ENCODE results near the gene CLPX.
"Not testable (repeated sequence)": the region's sequence is repeated elsewhere in the genome, so short reads cannot be mapped to it uniquely, and the experiment has no call there.

Gene CLPX

GRCh38 chr15:65172531-65172930 is 12.6 kb downstream of the CLPX start:
- no peak for DNase-seq (ENCODE audit: low read depth in 2 of 2)

DNA sequence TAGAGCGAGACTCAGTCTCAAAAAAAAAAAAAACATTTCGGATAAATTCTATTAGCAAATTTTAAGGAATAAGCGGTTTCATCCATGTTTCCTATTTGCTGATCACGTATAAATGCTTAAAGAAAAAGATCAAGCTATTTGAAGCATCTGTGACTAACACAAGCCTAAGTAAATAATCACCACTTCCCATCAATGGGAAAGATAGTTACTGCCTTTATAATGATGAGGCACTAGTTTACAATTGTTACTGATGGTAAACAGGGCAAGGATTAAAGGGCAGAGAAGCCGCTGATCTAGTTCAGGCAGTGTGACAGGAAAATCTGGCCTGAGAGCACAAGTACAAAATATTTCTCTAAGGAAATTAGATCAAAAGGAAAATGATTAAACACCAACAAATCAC is 13.7 kb downstream of the CLPX start:
- DNase-seq (ENCODE audit: low read depth in 2 of 2) = no peak

GRCh38 chr15:65165875-65166274 is 19.3 kb downstream of the CLPX start:
- DNase-seq (ENCODE audit: low read depth in 2 of 2) = no peak

DNA sequence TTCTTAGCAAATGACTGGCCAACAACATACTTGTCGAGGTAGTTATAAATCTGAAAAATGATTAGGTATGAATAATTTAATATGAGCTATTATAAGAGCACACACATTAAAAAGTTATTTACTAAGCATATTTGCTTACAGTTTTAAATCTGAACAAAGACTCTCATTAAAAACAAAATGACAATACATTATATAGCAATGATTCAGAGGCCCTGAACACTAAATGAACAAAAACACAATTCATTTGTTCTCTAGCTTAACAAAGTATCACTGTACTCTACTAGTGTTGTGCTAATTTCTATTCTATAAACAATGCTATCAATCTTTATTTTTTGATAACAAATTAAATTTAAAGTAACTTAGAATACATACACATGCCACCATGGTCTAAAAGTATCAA is 21.0 kb downstream of the CLPX start:
- DNase-seq (ENCODE audit: low read depth in 2 of 2) = no peak

DNA sequence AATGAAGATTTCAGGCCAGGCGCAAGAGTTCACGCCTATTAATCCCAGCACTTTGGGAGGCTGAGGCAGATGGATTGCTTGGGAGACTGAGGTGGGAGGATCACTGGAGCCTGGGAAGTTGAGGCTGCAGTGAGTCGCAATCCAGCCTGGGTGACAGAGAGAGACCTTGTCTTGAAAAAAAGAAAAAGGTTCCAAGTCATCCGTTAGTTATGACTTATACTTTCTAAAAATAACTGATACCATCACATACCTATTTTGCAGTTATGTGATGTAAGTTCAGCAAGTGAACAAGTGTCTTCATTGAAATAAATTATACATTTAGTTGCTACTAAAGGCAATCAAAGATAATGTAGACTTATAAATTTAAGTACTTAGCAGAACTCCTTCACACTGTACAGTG is 22.1 kb downstream of the CLPX start:
- no peak for DNase-seq (ENCODE audit: low read depth in 2 of 2)

DNA sequence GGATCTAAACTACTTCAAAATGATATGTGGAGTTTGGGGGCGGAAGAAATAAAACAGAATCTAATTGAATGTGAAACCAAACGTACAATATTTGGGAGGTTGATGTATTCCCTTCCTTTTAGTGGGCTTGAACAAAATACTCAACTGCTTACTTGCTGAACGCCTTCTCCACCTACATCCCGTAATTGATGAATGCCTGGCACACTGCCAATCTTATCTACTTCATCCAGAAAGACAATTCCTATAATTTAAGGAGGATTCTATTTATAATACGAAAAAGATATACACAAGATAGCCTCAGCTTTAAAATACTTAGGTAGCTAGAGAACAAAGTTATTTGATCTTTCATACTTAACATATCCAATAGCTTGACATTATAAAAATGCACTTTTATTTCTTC is 28.4 kb downstream of the CLPX start:
- DNase-seq (ENCODE audit: low read depth in 2 of 2) = no peak

DNA sequence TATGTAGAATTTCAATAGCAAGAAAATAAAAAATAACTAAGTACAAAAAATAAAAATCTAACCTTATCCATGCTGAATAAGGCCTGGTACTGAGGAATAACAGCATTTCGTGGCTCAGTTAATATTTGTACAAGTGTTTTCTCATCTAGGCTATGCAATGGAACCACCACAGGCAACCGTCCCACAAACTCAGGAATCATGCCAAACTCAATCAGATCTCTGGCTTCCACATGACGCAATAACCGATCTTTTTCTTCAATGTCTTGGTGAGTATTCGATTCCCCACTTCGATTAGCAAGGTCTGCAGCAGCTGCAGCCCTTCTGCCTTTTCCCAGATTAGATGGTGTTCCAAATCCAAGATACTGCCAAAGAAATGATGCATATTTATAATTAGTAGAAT is 30.4 kb downstream of the CLPX start:
- DNase-seq (ENCODE audit: low read depth in 2 of 2) = no peak

GRCh38 chr15:65147902-65148301 is 37.2 kb downstream of the CLPX start:
- no peak for DNase-seq (ENCODE audit: low read depth in 2 of 2)

DNA sequence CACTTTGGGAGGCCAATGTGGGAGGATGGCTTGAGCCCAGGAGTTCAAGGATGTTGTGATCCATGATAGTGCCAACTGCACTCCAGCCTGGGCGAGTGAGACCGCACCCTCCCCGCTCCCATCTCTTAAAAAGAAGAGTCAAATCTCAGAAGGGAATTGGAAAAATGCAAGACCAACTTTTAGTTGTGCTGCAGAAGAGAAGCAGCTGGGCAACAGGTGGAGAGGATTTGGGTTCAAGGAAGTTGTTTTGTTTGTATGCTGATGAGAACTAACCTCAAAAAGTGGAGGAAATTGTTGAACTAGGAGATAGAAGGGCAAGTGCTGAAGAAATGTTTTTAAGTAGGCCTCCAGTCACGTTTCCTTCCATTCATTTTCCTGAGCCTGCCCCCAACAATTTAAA is 38.7 kb downstream of the CLPX start:
- DNase-seq (ENCODE audit: low read depth in 2 of 2) = no peak

GRCh38 chr15:65138631-65139030 is 46.5 kb downstream of the CLPX start:
- not testable (repeated sequence) for DNase-seq (ENCODE audit: low read depth in 2 of 2)

GRCh38 chr15:65137893-65138292 is 47.2 kb downstream of the CLPX start:
- not testable (repeated sequence) for DNase-seq (ENCODE audit: low read depth in 2 of 2)

GRCh38 chr15:65137089-65137488 is 48.1 kb downstream of the CLPX start:
- DNase-seq (ENCODE audit: low read depth in 2 of 2) = not testable (repeated sequence)

DNA sequence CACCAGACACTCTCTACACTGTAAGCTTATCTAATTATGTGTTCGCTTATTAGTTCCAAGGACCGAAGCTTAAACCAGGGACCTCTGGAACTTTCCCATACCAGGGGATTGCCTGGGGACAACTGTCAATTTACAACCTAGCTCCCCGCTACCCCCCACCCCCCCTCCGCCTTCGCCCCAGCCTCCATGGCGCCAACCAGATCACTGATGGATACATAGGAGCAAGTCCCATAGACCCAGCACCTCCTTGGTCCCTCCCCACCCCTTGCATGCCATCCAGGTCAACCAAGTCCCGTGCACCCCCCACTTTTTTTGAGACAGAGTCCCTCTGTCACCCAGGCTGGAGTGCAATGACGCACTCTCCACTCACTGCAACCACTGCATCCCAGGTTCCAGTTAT is 50.6 kb downstream of the CLPX start:
- DNase-seq (ENCODE audit: low read depth in 2 of 2) = no peak

GRCh38 chr15:65133548-65134200 is 51.5 kb downstream of the CLPX start, which contains the start of gene PDCD7:
Gene PDCD7 (minus strand): TSS chr15:65133808. CDS start chr15:65133781, 27 bp downstream.
- peak; percentile 74 to 75 for DNase-seq (ENCODE audit: low read depth in 2 of 2)

DNA sequence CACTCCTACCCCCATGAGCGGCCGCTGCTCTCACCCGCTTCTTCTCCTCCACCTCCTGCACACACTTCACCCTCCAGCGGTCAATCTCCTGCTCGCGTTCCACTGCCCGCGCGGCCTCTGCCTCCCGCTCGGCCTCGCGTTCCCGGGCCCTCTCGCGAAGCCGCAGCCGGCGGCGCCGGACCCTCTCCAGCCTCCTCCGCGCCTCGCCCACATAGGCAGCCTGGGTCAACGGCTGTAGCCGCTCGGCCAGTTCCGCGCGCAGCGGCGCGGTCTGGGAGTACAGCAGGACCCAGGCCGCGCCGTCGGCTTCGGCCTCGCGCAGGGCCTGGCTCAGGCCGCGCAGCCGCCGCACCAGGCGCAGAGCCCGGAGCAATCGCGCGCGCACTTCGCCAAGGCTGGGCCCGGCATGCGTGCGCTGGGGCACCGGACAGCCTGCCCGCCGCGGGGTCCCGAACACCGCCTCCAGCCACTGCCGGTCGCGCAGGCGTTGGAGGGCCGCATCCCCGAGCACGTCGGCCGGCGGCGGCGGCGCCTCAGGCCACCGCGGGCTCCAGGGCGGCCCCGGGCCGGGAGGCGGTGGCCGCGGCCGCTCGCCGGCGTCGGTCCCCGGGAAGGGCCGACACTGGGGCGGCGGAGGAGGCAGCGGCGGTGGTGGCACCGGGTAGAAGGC is 52.1 kb downstream of the CLPX start:
- DNase-seq (ENCODE audit: low read depth in 2 of 2) = no peak

DNA sequence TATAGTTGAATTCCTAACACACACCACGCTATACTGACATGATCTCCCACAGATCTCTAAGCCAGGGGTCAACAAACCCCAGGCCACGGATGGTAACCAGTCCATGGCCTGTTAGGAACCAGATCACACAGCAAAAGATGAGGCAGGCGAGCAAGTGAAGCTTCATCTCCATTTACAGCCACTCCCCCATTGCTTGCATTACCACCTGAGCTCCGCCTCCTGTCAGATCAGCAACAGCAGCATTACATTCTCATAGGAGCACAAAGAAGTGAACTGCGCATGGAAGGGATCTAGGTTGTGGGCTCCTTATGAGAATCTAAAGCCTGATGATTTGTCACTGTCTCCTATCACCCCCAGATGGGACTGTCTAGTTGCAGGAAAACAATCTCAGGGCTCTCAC is 54.2 kb downstream of the CLPX start:
- DNase-seq (ENCODE audit: low read depth in 2 of 2) = no peak

DNA sequence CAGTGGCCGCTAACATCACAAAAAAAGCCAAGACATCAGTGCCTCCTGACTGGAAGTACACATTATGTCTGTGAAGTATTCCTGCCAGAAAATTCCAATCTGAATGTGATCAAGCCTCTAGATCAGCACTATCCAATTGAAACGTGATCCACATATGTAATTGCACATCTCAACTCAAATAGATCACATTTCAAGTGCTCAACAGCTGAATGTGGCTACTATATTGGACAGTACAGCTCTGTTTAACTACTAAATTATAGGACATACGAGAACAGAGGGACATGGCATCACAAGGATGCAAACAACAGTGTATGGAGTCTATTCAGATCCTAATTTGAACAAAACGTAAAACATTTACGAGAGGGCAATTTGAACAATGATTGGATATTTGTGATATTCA is 69.6 kb downstream of the CLPX start:
- DNase-seq (ENCODE audit: low read depth in 2 of 2) = no peak

DNA sequence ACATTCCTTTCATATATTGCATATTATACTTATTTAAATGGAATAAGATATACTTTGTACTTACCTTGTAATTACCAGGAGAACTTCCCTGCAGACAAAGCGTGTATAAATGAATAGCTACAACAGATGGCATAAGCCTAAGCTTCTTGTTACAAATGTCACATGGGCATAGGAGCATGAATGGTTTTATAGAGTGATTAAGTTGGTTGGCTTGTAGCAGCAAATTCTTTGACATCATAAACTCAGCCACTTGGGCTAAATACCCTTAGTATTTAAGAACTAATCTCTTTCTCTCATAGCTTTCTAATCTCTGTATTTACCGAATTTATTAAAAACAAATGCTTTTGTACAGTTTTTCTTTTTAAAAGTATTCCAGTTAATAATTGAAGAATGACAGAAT is 70.1 kb downstream of the CLPX start, which contains the start of gene UBAP1L:
Gene UBAP1L (minus strand): TSS at position 115 of the 400 bp plus-strand sequence. CDS start 8,985 bp downstream, outside the sequence.
- no peak for DNase-seq (ENCODE audit: low read depth in 2 of 2)

DNA sequence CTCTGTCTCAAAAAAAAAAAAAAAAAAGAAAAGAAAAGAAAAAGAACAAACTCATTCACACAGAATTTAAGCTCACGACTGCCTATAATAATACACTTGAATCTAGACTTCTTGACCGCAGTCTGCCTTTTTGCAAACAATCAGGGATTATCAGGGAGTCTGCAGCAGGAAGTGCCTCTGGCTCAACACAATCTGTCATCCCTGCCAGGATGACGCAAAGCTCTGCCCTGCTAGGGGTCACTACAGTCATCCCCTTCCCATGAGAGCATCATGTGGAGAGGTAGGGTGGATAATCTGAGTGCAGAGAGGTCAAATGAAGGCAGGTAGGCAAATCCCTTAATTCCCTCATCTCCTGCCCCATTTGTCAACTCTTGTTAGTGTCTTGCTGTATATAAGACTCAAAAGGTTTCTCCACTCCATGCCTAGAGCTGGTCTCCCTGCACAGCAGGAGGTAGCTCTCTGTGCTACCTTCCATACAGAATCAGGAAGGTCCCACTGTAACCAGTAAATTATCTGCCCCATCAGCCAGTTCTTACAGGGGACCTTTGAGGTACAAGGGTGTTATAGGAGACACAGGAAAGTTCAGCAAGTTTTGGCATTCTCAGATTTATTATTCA is 74.4 kb downstream of the CLPX start:
- no peak for DNase-seq (ENCODE audit: low read depth in 2 of 2)

- no peak for DNase-seq (ENCODE audit: low read depth in 2 of 2)
These were observed 79.0 kb downstream of the CLPX start for GRCh38 chr15:65106011-65106590.

GRCh38 chr15:65105038-65105437 is 80.1 kb downstream of the CLPX start:
- no peak for DNase-seq (ENCODE audit: low read depth in 2 of 2)

DNA sequence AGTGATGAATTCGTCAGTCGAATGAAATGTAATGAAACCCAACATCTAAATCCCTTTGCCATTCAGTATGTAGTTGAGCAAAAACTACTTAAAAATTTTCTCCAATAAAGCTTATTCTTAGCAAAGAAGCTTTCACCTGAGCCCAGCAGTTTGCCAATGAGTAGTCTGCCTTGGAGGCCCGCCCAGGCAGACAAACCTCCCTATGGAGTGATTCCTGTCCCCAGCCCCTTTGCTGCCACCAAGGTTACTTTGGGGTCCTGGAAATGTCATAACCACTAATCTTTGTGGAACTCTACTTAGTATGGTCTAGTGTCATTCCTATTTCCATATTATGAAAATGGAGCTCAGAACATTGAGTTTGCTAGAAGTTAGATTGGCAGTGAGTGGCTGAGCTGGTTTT is 82.2 kb downstream of the CLPX start:
- no peak for DNase-seq (ENCODE audit: low read depth in 2 of 2)
